Calu3 (cell line): ENCODE data around the gene USP28. TPM values are rescaled to one million over a fixed set of nuclear protein-coding genes. Genes with fewer than 3 reads are reported as not detected.

ENCODE experiments used
- BruUV-seq: library from RNA; stranded (reverse); fragments of 400-500 nt; replicated peaks from 2 replicates; lab custom pipeline; 2021; lab: Mats Ljungman, UMichigan
- CTCF ChIA-PET: fragments of 300-600 bp; sonication (Branson Sonifier 250); formaldehyde crosslinking; loops from one replicate; lab custom pipeline; 2022; ENCODE audit warnings: antibody characterized with exemption; lab: Charles Lee
- DNase-seq: peaks from one replicate; pipeline ENCODE4 v3.0.0; 2022
- H3K27ac Mint-ChIP-seq: one replicate; pipeline ENCODE4 v1.8.0; 2022; ENCODE audit warnings: mixed read lengths; ENCODE audit not compliant: unreplicated experiment
- H3K27me3 Mint-ChIP-seq: one replicate; pipeline ENCODE4 v1.8.0; 2022; ENCODE audit warnings: mixed read lengths; ENCODE audit not compliant: unreplicated experiment
- H3K36me3 Mint-ChIP-seq: one replicate; pipeline ENCODE4 v1.8.0; 2022; ENCODE audit warnings: mild to moderate bottlenecking, moderate library complexity, mixed read lengths; ENCODE audit not compliant: insufficient read depth, unreplicated experiment
- H3K4me1 Mint-ChIP-seq: one replicate; pipeline ENCODE4 v1.8.0; 2022; ENCODE audit warnings: mild to moderate bottlenecking, low read depth, mixed read lengths; ENCODE audit not compliant: unreplicated experiment
- H3K4me3 Mint-ChIP-seq: one replicate; pipeline ENCODE4 v1.8.0; 2022; ENCODE audit warnings: mild to moderate bottlenecking, low read depth, moderate library complexity, mixed read lengths; ENCODE audit not compliant: unreplicated experiment
- H3K9me3 Mint-ChIP-seq: one replicate; pipeline ENCODE4 v1.8.0; 2022; ENCODE audit warnings: low read depth, mixed read lengths; ENCODE audit not compliant: unreplicated experiment
- intact Hi-C: fragments of 100-400 bp; cut with micrococcal nuclease; formaldehyde crosslinking; loops from one replicate; pipeline ENCODE4 v1.10.0; 2022; ENCODE audit not compliant: unreplicated experiment
- total RNA-seq: library from RNA; stranded (reverse); gene quantifications from 2 replicates; pipeline ENCODE4 v1.2.3, GENCODE V29; 2022
- TF ChIP-seq, protein P1 (sequence below): fragments of 200-600 bp; IDR thresholded peaks from one replicate; pipeline ENCODE4 v1.8.0; 2022; ENCODE audit warnings: antibody characterized with exemption; ENCODE audit not compliant: unreplicated experiment

USP28 gene
- total RNA-seq, 1 experiment from 2014 or later, result 22.8 TPM

DNA sequence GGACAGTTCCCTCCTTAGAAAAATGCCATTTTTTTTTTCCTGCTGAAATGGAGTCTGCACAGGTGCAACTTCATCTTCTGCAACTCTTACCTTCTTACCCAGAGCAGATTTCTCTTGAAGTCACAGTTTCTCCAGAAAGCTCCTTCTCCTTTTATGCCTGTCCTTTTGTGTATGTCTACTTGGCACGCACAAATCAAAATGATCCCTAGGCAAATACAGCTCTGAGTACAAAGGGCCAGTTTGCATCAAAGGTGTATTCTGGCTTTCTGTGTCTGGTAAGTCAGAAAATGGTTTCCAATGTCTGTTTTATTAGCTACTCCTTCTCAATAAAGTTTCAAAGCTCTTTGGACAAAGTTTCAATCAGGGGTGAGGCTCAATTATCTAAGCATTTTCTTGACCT is 93.2 kb downstream of the USP28 start:
- Mint-ChIP-seq H3K4me1 (peaks cover 9% of the 10 kb centered on the region), H3K36me3 (no peaks in the 10 kb centered on the region), H3K4me3 (no peak overlapping the region), H3K27me3 (no peaks in the 10 kb centered on the region), H3K27ac (no peak overlapping the region), H3K9me3 (no peaks in the 10 kb centered on the region)
- TF ChIP-seq, protein P1, sequence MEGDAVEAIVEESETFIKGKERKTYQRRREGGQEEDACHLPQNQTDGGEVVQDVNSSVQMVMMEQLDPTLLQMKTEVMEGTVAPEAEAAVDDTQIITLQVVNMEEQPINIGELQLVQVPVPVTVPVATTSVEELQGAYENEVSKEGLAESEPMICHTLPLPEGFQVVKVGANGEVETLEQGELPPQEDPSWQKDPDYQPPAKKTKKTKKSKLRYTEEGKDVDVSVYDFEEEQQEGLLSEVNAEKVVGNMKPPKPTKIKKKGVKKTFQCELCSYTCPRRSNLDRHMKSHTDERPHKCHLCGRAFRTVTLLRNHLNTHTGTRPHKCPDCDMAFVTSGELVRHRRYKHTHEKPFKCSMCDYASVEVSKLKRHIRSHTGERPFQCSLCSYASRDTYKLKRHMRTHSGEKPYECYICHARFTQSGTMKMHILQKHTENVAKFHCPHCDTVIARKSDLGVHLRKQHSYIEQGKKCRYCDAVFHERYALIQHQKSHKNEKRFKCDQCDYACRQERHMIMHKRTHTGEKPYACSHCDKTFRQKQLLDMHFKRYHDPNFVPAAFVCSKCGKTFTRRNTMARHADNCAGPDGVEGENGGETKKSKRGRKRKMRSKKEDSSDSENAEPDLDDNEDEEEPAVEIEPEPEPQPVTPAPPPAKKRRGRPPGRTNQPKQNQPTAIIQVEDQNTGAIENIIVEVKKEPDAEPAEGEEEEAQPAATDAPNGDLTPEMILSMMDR, result no peak
- intact Hi-C loops, result no loop called here
- no TSS peak for BruUV-seq
- CTCF ChIA-PET, result no interaction called here
- no peak for DNase-seq

DNA sequence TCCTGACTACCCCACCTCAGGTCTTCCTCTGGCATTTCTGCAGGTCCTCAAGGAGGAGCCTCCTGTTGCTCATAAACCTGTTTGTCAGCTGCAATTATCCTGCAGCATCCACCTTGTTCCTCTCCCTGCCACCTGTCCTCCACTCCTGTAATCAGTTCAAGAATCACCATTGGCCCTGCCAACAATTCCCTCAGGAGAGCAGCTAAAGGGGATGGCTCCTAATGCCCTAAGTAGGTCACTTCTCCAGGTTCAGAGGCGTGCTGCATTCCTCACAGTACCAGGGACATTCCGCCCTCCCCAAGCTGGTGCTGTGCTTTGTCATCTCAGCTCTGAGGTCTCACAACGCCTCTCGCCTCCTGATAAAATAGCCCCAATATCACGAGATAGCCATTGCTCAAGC is 93.7 kb downstream of the USP28 start:
- DNase-seq, result no peak
- intact Hi-C loops, result no loop called here
- no TSS peak for BruUV-seq
- Mint-ChIP-seq H3K27ac (no peak overlapping the region), H3K4me1 (peaks cover 9% of the 10 kb centered on the region), H3K9me3 (no peaks in the 10 kb centered on the region), H3K4me3 (no peak overlapping the region), H3K27me3 (no peaks in the 10 kb centered on the region), H3K36me3 (no peaks in the 10 kb centered on the region)
- CTCF ChIA-PET, result no interaction called here
- TF ChIP-seq, protein P1, result no peak

DNA sequence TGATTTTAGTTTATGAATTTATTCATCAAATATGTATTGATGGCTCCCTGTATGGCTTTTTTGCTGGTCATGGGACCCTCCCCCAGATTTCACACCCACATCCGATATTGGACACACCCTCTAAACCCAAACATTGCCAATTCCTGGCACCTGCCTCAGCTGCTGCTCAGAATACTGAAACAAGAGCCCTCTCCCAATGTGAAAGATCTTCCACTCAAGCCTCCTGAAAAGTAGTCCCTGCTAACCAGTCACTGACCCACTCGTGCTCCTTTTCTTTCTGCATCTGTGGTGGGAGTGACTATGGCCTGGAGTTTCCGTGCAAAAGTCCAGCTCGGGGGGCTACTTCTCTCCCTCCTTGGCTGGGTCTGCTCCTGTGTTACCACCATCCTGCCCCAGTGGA is 95.9 kb downstream of the USP28 start, which contains the start of gene CLDN25:
CLDN25 (plus strand) TSS at position 301 of the 400 bp plus-strand sequence; CDS start at position 301, 0 bp downstream.
- CTCF ChIA-PET, result no interaction called here
- TF ChIP-seq, protein P1, result no peak
- H3K4me1 Mint-ChIP-seq, result peaks cover 9% of the 10 kb centered on the region
- BruUV-seq, result no TSS peak
- H3K36me3 Mint-ChIP-seq, result no peaks in the 10 kb centered on the region
- H3K27me3 Mint-ChIP-seq, result no peaks in the 10 kb centered on the region
- no peak for DNase-seq
- peak within 1 kb of the TSS; percentile 20 for H3K27ac Mint-ChIP-seq
- intact Hi-C loops, result no loop called here
- H3K4me3 Mint-ChIP-seq, result no peak within 1 kb of the TSS
- H3K9me3 Mint-ChIP-seq, result no peaks in the 10 kb centered on the region

DNA sequence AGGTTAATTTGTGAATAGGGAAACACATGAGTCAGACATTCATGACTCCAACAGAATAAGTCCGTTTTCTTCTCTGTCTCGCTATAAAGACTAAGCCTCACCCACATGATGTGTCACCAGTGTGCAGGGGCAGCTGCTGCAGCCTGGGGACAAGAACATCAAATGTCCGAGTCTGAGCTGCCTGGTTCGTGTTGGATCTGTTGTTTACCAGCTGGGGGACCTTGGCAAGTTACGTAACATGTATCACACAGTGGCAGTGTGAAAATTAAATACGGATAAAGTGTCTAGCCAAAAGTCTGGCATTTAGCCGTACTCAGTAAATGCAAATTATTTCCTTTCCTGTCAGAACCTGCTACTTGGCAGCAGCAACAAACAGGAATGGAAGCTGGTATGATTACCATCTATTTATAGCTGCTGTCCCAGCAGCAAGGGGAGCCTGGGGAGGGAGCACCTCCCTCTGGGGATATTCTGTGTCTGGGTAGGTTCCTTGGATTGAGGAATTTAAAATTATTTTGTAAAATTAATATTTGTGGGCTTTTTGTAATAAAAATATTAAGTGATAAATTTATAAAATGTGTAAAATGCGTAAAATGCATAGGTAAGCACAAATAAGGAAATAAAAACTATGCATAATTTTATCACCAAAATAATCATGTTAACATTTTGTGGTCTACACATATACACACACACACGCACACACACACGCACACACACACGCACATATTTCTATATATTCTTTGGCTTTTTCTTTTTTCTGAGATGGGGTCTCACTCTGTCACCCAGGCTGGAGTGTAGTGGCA is 97.1 kb downstream of the USP28 start:
- Mint-ChIP-seq H3K27me3 (no peaks in the 10 kb centered on the region), H3K36me3 (peaks cover 9% of the 10 kb centered on the region), H3K4me1 (peaks cover 9% of the 10 kb centered on the region), H3K9me3 (no peaks in the 10 kb centered on the region), H3K4me3 (peak overlapping the region; percentile 68), H3K27ac (peak overlapping the region; percentile 75)
- TF ChIP-seq, protein P1, result no peak
- intact Hi-C loops, result no loop called here
- CTCF ChIA-PET, result interaction anchor here (0.8 to 0.9 kb wide), 2 partner anchors 9 to 18 kb away, joined by 3 read pairs; no protein-coding TSS in a partner anchor
- BruUV-seq, result TSS peak; percentile 44
- peak; percentile 36 for DNase-seq
